H1 (cell line): ENCODE measurements around the gene PGAM4. TPM values are rescaled to one million over a fixed set of nuclear protein-coding genes. Genes with fewer than 3 reads are reported as not detected.

Experiments used
- CTCF ChIA-PET: fragments of 300-600 bp; sonication (Branson Sonifier 250); formaldehyde crosslinking; loops from one replicate; lab custom pipeline; 2021; ENCODE audit not compliant: partially characterized antibody; lab: Charles Lee
- POLR2A ChIA-PET: fragments of 300-600 bp; sonication (Branson Sonifier 250); formaldehyde crosslinking; loops from one replicate; lab custom pipeline; 2021; ENCODE audit warnings: inconsistent platforms; ENCODE audit not compliant: partially characterized antibody; lab: Charles Lee
- DNase-seq, 2 experiments: peaks; one replicate each; pipeline versions ENCODE4 v3.0.0 to v3.0.0-alpha.2; 2010 to 2022; ENCODE audit warnings: low spot score in 2 of 2, low read depth in 1 of 2, mixed read lengths in 1 of 2
- FAIRE-seq: peaks from 2 replicates; lab custom pipeline; 2011; peaks lifted over from hg19 to GRCh38; lab: Jason Lieb, UNC
- H2AFZ ChIP-seq: 2 replicates; pipeline ENCODE4 v1.8.1; 2012; ENCODE audit warnings: low read length, inconsistent platforms
- H2AK5ac ChIP-seq: 2 replicates; pipeline ENCODE4 v1.6.1; 2013; ENCODE audit warnings: low read depth, low read length
- H2BK120ac ChIP-seq: replicated peaks from 2 replicates; pipeline ENCODE3; 2013; ENCODE audit warnings: low read depth, low read length, inconsistent platforms
- H2BK12ac ChIP-seq: 2 replicates; pipeline ENCODE4 v1.6.1; 2013; ENCODE audit warnings: low read depth, low read length
- H2BK15ac ChIP-seq: 2 replicates; pipeline ENCODE4 v1.6.1; 2013; ENCODE audit warnings: low read length
- H2BK20ac ChIP-seq: 2 replicates; pipeline ENCODE4 v1.6.1; 2013; ENCODE audit warnings: low read length
- H2BK5ac ChIP-seq: 2 replicates; pipeline ENCODE4 v1.6.1; 2013; ENCODE audit warnings: low read depth, low read length
- H3K14ac ChIP-seq: 2 replicates; pipeline ENCODE4 v1.6.1; 2013; ENCODE audit warnings: inconsistent platforms; ENCODE audit not compliant: insufficient read length
- H3K18ac ChIP-seq: 2 replicates; pipeline ENCODE4 v1.6.1; 2013; ENCODE audit warnings: low read length; ENCODE audit errors: extremely low read depth
- H3K23ac ChIP-seq: 2 replicates; pipeline ENCODE4 v1.6.1; 2013; ENCODE audit warnings: inconsistent platforms; ENCODE audit not compliant: insufficient read length
- H3K23me2 ChIP-seq: 2 replicates; pipeline ENCODE4 v1.6.1; 2013; ENCODE audit warnings: low read depth, low read length
- H3K27ac ChIP-seq: 2 replicates; pipeline ENCODE4 v1.6.1; 2011; ENCODE audit warnings: low read depth, low read length, inconsistent platforms
- H3K27me3 ChIP-seq, 4 experiments: replicated peaks in 1 of 4; 1 replicate in 1 of 4; 2 replicates in 3 of 4; pipeline versions ENCODE4 v1.6.1 to v1.8.1; 2011 to 2013; ENCODE audit warnings: low read length in 3 of 4, mild to moderate bottlenecking in 3 of 4, inconsistent platforms in 2 of 4, mixed read lengths in 2 of 4, moderate library complexity in 1 of 4; ENCODE audit not compliant: control insufficient read depth in 3 of 4, insufficient read depth in 3 of 4; ENCODE audit errors: extremely low read depth in 1 of 4
- H3K36me3 ChIP-seq, 4 experiments: 2 replicates each; pipeline versions ENCODE4 v1.6.1 to v1.8.1; 2011 to 2013; ENCODE audit warnings: mild to moderate bottlenecking in 4 of 4, low read length in 3 of 4, moderate library complexity in 2 of 4, control low read depth in 1 of 4, inconsistent platforms in 1 of 4; ENCODE audit not compliant: insufficient read depth in 4 of 4, control insufficient read depth in 2 of 4
- H3K4ac ChIP-seq: replicated peaks from 2 replicates; pipeline ENCODE3; 2013; ENCODE audit warnings: low read length, low read depth, mixed read lengths, inconsistent platforms; ENCODE audit not compliant: insufficient read length
- H3K4me1 ChIP-seq, 4 experiments: replicated peaks in 1 of 4; 1 replicate in 1 of 4; 2 replicates in 3 of 4; pipeline versions ENCODE4 v1.6.1 to v1.8.1; 2011 to 2013; ENCODE audit warnings: low read length in 3 of 4, inconsistent platforms in 2 of 4, mixed read lengths in 1 of 4; ENCODE audit not compliant: insufficient read depth in 4 of 4, control insufficient read depth in 3 of 4
- H3K4me2 ChIP-seq, 2 experiments: 2 replicates each; pipeline versions ENCODE4 v1.6.1 to v1.8.1; 2011 to 2013; ENCODE audit warnings: low read depth in 2 of 2, low read length in 2 of 2, control low read depth in 1 of 2, inconsistent platforms in 1 of 2, mild to moderate bottlenecking in 1 of 2; ENCODE audit not compliant: insufficient read depth in 1 of 2
- H3K4me3 ChIP-seq, 4 experiments: fragments of 200-600, 300-600 bp in 1 of 4; sonication (generic), shearing (Covaris generic), sonication (Bioruptor Twin) in 1 of 4; 2 replicates each; pipeline versions ENCODE4 v1.5.1 to v1.8.1; 2011 to 2016; ENCODE audit warnings: low read length in 4 of 4, low read depth in 3 of 4, control low read depth in 2 of 4, inconsistent platforms in 2 of 4, mild to moderate bottlenecking in 2 of 4, mixed read lengths in 1 of 4, moderate library complexity in 1 of 4; ENCODE audit not compliant: insufficient read depth in 2 of 4; ENCODE audit errors: extremely low read depth in 1 of 4
- H3K56ac ChIP-seq: replicated peaks from 2 replicates; pipeline ENCODE3; 2013; ENCODE audit warnings: low read depth, mild to moderate bottlenecking, mixed read lengths, low read length, inconsistent platforms; ENCODE audit not compliant: insufficient read length
- H3K79me1 ChIP-seq: 2 replicates; pipeline ENCODE4 v1.6.1; 2013; ENCODE audit warnings: low read depth, low read length, control low read depth
- H3K79me2 ChIP-seq, 2 experiments: 2 replicates each; pipeline versions ENCODE4 v1.6.1 to v1.8.1; 2012 to 2013; ENCODE audit warnings: low read length in 2 of 2, mild to moderate bottlenecking in 2 of 2, inconsistent platforms in 1 of 2; ENCODE audit not compliant: insufficient read depth in 2 of 2, control insufficient read depth in 1 of 2
- H3K9ac ChIP-seq, 4 experiments: replicated peaks in 1 of 4; 1 replicate in 1 of 4; 2 replicates in 3 of 4; pipeline versions ENCODE4 v1.6.1 to v1.8.1; 2011 to 2013; ENCODE audit warnings: low read depth in 3 of 4, low read length in 3 of 4, control low read depth in 2 of 4, mild to moderate bottlenecking in 2 of 4, moderate library complexity in 2 of 4, inconsistent platforms in 1 of 4; ENCODE audit errors: extremely low read depth in 1 of 4
- H3K9me3 ChIP-seq, 2 experiments: 2 replicates each; pipeline versions ENCODE4 v1.6.1 to v1.8.1; 2012 to 2013; ENCODE audit warnings: mild to moderate bottlenecking in 2 of 2, moderate library complexity in 2 of 2, control low read depth in 1 of 2, inconsistent platforms in 1 of 2, low read depth in 1 of 2, low read length in 1 of 2, mixed read lengths in 1 of 2; ENCODE audit not compliant: insufficient read depth in 2 of 2
- H4K20me1 ChIP-seq, 2 experiments: replicated peaks in 1 of 2; 2 replicates each; pipeline versions ENCODE3 to v1.8.1; 2011 to 2013; ENCODE audit warnings: inconsistent platforms in 2 of 2, low read length in 2 of 2, mild to moderate bottlenecking in 1 of 2; ENCODE audit not compliant: insufficient read depth in 2 of 2, control insufficient read depth in 1 of 2
- H4K5ac ChIP-seq: 2 replicates; pipeline ENCODE4 v1.6.1; 2013; ENCODE audit warnings: low read length, low read depth, mixed read lengths, inconsistent platforms; ENCODE audit not compliant: insufficient read length
- H4K8ac ChIP-seq: 2 replicates; pipeline ENCODE4 v1.8.0; 2013; ENCODE audit warnings: mild to moderate bottlenecking, moderate library complexity, low read length, inconsistent platforms; ENCODE audit not compliant: insufficient read depth; ENCODE audit errors: extremely low read depth
- H4K91ac ChIP-seq: replicated peaks from 2 replicates; pipeline ENCODE3; 2013; ENCODE audit warnings: low read length, mixed read lengths, inconsistent platforms; ENCODE audit not compliant: insufficient read length
- ASH2L ChIP-seq: fragments of 200-600, 300-600 bp; sonication (generic); IDR thresholded peaks from one replicate; pipeline ENCODE4 v1.7.1; 2017; ENCODE audit warnings: low read length
- BCL11A ChIP-seq, 2 experiments: IDR thresholded peaks; one replicate each; pipeline ENCODE4 v1.6.1; 2011; ENCODE audit warnings: low read depth in 2 of 2, low read length in 2 of 2, mild to moderate bottlenecking in 2 of 2
- CBX5 ChIP-seq: fragments of 300-800, 300-1000 bp; sonication (generic); IDR thresholded peaks from 2 replicates; pipeline ENCODE4 v1.7.1; 2016; ENCODE audit warnings: antibody characterized with exemption, low read length, low read depth
- EP300 ChIP-seq, 2 experiments: IDR thresholded peaks; 1 replicate in 1 of 2; 2 replicates in 1 of 2; pipeline ENCODE4 v1.6.1; 2011 to 2012; ENCODE audit warnings: low read depth in 2 of 2, low read length in 2 of 2, mild to moderate bottlenecking in 2 of 2, borderline replicate concordance in 1 of 2, inconsistent platforms in 1 of 2, moderate library complexity in 1 of 2
- FOSL1 ChIP-seq: IDR thresholded peaks from 2 replicates; pipeline ENCODE4 v1.6.1; 2011; ENCODE audit warnings: mild to moderate bottlenecking, low read depth, low read length, moderate library complexity; ENCODE audit not compliant: insufficient read depth
- GTF2F1 ChIP-seq: IDR thresholded peaks from 2 replicates; pipeline ENCODE4 v1.6.1; 2012; ENCODE audit warnings: low read depth, low read length, improper control_type of control experiment, borderline replicate concordance
- HDAC2 ChIP-seq, 2 experiments: fragments of 300-600 bp in 1 of 2; sonication (generic) in 1 of 2; IDR thresholded peaks; 2 replicates each; pipeline ENCODE4 v1.6.1; 2011 to 2012; ENCODE audit warnings: low read depth in 2 of 2, low read length in 2 of 2, mild to moderate bottlenecking in 2 of 2, moderate library complexity in 2 of 2, borderline replicate concordance in 1 of 2, inconsistent platforms in 1 of 2
- JUND ChIP-seq: IDR thresholded peaks from 2 replicates; pipeline ENCODE4 v1.6.1; 2011; ENCODE audit warnings: mild to moderate bottlenecking, improper control_type of control experiment, low read length
- KDM5A ChIP-seq: fragments of 200-600 bp; IDR thresholded peaks from 2 replicates; pipeline ENCODE4 v1.7.1; 2012; ENCODE audit warnings: mild to moderate bottlenecking, low read length, inconsistent platforms, mixed read lengths
- NRF1 ChIP-seq: IDR thresholded peaks from 2 replicates; pipeline ENCODE4 v1.6.1; 2011; ENCODE audit warnings: mild to moderate bottlenecking, low read depth, low read length, improper control_type of control experiment
- PHF8 ChIP-seq: fragments of 200-600 bp; sonication (generic); conservative IDR thresholded peaks from 2 replicates; pipeline ENCODE4 v1.7.1; 2012; ENCODE audit warnings: low read depth, mild to moderate bottlenecking, inconsistent platforms, low read length, moderate library complexity
- RFX5 ChIP-seq: IDR thresholded peaks from 2 replicates; pipeline ENCODE4 v1.6.1; 2011; ENCODE audit warnings: low read depth, low read length, improper control_type of control experiment, borderline replicate concordance
- SP1 ChIP-seq: IDR thresholded peaks from 2 replicates; pipeline ENCODE4 v1.6.1; 2011; ENCODE audit warnings: low read depth, low read length
- TBP ChIP-seq: IDR thresholded peaks from 2 replicates; pipeline ENCODE4 v1.6.1; 2011; ENCODE audit warnings: low read depth, low read length, improper control_type of control experiment
- TCF12 ChIP-seq: IDR thresholded peaks from 2 replicates; pipeline ENCODE4 v1.6.1; 2011; ENCODE audit warnings: low read depth, mild to moderate bottlenecking, low read length
- WGBS, 2 experiments: shearing (Covaris generic) in 1 of 2; methylation state at CpG; one replicate each; pipeline versions ENCODE4 v1.1.6 to v1.1.7; 2013 to 2015; ENCODE audit warnings: low lambda C conversion rate in 2 of 2, mixed read lengths in 2 of 2, inconsistent platforms in 1 of 2, low coverage in 1 of 2, missing lambda C conversion rate in 1 of 2; ENCODE audit not compliant: insufficient replicate concordance in 2 of 2, insufficient coverage in 1 of 2, insufficient read length in 1 of 2; ENCODE audit errors: extremely low coverage in 1 of 2, missing lambda C conversion rate in 1 of 2; 5-methylcytosine and 5-hydroxymethylcytosine counted together
- polyA plus RNA-seq, 7 experiments: library from polyadenylated mRNA; depleted of rRNA in 3 of 7; stranded (reverse) in 5 of 7; unstranded in 2 of 7; fragments of >200 nt in 5 of 7; fragments of 200-250 nt in 2 of 7; gene quantifications; 1 replicate in 5 of 7; 2 replicates in 1 of 7; 4 replicates in 1 of 7; pipeline versions ENCODE4 v1.2.1 to v1.2.3, GENCODE V29; 2011 to 2013; ENCODE audit warnings: missing spikeins in 2 of 7, mixed read lengths in 2 of 7
- total RNA-seq: library from RNA; stranded (reverse); fragmentation: NEBNext Ultra II Directional; extraction: Animal tissue kit (Norgen Biotek cat#: 25700); gene quantifications from 2 replicates; pipeline ENCODE4 v1.2.1, GENCODE V29; 2021

The PGAM4 gene
- total and polyA plus RNA-seq, 2 of the 8 experiments (the other 6 are each of a cell fraction or from before 2014, with no cell fraction given) = 0.54 to 0.56 TPM

DNA sequence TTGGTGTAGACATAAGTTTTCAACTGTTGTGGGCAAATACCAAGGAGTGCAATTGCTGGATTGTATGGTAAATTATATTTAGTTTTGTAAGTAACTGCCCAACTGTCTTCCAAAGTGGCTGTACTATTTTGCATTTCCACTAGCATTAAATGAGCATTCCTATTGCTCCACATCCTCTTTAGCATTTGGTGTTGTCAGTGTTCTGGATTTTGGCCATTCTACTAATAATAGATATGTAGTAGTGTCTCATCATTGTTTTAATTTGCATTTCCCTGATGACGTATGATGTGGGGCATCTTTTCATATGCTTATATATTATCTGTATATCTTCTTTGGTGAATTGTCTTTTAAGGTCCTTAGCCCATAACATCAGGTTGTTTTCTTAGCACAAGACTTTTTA is 17.3 kb downstream of the PGAM4 start:
- Histone ChIP-seq H2BK15ac (no peak overlapping the region), H3K9ac (no peak overlapping the region), H3K4me1 (no peaks in the 10 kb centered on the region), H3K18ac (no peak overlapping the region), H2BK5ac (no peak overlapping the region), H4K91ac (no peak overlapping the region), H2BK120ac (no peak overlapping the region), H4K8ac (no peak overlapping the region), H2AFZ (no peak overlapping the region), H3K14ac (no peak overlapping the region), H3K56ac (no peak overlapping the region), H3K23ac (no peak overlapping the region), H2BK12ac (no peak overlapping the region), H3K79me1 (no peaks in the 10 kb centered on the region), H3K4ac (no peak overlapping the region), H4K5ac (no peak overlapping the region), H3K4me3 (no peak overlapping the region), H3K79me2 (no peaks in the 10 kb centered on the region), H3K4me2 (no peak overlapping the region), H3K27ac (no peak overlapping the region), H3K9me3 (no peaks in the 10 kb centered on the region), H4K20me1 (no peaks in the 10 kb centered on the region), H2BK20ac (no peak overlapping the region), H2AK5ac (no peak overlapping the region), H3K23me2 (no peaks in the 10 kb centered on the region), H3K36me3 (no peaks in the 10 kb centered on the region), H3K27me3 (no peaks in the 10 kb centered on the region)
- DNase-seq = no peak
- no peak for FAIRE-seq
- ChIA-PET POLR2A (no interaction called here), CTCF (no interaction called here)
- 88% methylated on average over 1 of the region's 1 CpG; no CpG with 5 or more reads in 1 of the 2 experiments for WGBS, 2 experiments
- TF ChIP-seq TCF12 = no peak
- TF ChIP-seq JUND = no peak
- TF ChIP-seq NRF1 = no peak
- TF ChIP-seq SP1 = no peak
- no peak for TF ChIP-seq HDAC2 (IDR thresholded peaks at IDR 0.05; ENCODE audit: borderline replicate concordance in 1 of 2, low read depth in 2 of 2, low read length in 2 of 2)
- TF ChIP-seq GTF2F1 = no peak
- TF ChIP-seq KDM5A = no peak
- no peak for TF ChIP-seq TBP
- TF ChIP-seq BCL11A (IDR thresholded peaks at IDR 0.05; ENCODE audit: low read depth in 2 of 2, low read length in 2 of 2) = no peak
- TF ChIP-seq PHF8 = no peak
- TF ChIP-seq FOSL1 = no peak
- TF ChIP-seq EP300 (IDR thresholded peaks at IDR 0.05; ENCODE audit: borderline replicate concordance in 1 of 2, low read depth in 2 of 2, low read length in 2 of 2) = no peak
- TF ChIP-seq ASH2L = no peak
- no peak for TF ChIP-seq CBX5
- no peak for TF ChIP-seq RFX5
